Jurkat, Clone E6-1 (cell line): ENCODE results near the gene THOC7.

Source experiments
- DNase-seq: peaks from one replicate; pipeline ENCODE4 v3.0.0-alpha.2; 2011; ENCODE audit warnings: low read depth, low spot score
- H3K4me3 ChIP-seq: 2 replicates; pipeline ENCODE4 v1.5.1; 2011; ENCODE audit warnings: mild to moderate bottlenecking, low read length, control low read depth, moderate library complexity

Gene THOC7

DNA sequence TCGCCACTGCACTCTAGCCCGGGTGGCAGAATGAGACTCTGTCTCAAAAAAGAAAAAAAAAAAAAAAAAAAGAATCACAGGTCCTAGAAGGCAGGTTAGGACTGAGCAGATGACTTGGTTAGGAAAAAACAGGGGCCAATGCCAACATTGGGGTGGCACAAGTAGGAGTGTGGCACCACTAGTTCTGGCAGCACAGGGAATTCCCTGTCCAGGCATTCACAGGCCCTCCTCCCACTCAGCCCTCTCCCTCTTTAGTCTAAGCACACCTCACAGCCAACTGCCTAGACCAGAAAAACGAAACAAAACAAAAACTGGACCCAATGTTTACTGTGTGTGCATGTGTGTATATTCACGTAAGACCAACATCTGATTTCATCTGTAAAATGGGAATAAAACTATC lies 10.5 kb downstream of the THOC7 start:
- H3K4me3 ChIP-seq = no peak overlapping the region
- no peak for DNase-seq

DNA sequence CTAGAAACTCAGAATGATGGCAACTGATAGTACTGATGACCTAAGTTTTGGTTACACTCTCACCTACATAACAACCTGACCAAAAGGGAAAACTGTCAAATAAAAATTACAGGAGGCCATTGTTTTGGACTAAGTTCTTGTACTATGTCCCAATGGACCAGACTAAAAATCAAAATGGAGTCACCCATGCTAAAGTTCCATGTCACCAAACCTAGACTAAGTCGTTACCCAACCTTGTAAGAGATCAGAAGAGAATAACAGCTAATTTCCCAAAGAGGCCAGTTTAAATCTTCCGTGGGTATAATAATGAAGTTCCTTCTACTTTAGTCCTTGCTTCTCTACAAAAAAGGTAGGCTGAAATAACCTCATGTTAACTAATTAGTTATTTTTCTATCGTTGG lies 12.3 kb downstream of the THOC7 start:
- H3K4me3 ChIP-seq = no peak overlapping the region
- DNase-seq = no peak

DNA sequence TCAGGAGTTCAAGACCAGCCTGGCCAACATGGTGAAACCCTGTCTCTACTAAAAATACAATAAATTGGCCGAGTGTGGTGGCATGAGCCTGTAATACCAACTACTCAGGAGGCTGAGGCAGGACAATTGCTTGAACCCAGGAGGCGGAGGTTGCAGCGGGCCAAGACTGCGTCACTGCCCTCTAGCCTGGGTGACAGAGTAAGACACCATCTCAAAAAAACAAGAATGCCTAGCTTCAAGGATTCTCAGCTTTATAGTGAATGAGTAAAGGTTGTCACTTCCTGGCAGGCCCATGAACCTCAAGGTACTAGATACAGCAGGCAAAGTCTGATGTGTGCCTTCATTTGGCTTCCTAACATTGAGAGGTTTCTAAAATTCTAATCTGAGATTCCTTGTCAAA lies 14.4 kb downstream of the THOC7 start:
- no peak for DNase-seq
- no peak overlapping the region for H3K4me3 ChIP-seq

DNA sequence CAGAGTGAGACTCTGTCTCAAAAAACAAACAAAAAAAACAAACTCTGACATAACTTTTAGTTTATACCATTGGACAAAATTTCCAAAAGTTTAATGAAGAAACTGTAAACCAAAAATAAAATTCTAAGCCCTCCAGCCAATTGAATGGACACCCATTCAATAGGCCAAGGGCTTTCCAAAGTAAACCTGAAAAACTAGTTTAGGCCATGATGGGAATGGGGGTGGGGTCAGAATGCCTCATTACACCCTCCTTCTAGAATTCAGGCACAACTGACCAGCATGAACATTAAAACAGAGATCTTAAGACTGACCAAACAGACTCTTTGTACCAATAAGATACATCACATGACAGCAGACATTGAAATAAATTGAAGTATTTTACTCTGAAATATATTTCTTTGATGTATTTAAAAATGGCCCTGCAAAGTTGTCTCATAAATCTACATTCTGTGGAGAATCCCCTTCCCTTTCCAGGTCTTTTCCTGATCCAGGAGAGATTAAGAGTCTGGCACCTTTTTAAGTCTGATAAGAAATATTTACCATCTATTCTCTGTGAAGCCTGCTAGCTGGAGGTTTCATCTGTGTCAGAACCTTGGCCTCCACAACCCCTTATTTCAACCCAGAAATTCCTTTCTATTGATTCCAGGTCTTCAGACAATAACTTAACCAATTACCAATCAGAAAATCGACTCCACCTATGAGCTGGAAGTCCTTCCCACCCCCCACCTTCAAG lies 15.7 kb downstream of the THOC7 start:
- DNase-seq = no peak
- H3K4me3 ChIP-seq = no peak overlapping the region

DNA sequence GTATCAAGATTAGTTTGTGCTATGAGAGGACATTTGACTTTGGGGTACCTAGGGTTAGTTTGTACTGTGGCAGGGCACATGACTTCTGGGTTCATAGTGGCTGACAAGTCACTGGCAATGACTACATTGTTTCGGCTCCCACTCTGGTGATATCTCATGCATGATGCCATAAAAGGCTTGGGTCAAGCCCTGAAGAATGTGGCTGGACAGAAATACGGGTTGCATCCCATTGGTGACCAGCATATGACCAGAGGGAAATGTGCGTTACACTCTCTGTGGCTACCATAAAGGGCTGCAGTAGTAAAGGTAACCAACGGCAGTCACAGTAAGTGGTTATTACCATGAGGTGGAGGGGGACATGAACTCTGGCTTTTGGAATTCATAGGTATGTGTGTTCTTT lies 18.4 kb downstream of the THOC7 start:
- no peak for DNase-seq

DNA sequence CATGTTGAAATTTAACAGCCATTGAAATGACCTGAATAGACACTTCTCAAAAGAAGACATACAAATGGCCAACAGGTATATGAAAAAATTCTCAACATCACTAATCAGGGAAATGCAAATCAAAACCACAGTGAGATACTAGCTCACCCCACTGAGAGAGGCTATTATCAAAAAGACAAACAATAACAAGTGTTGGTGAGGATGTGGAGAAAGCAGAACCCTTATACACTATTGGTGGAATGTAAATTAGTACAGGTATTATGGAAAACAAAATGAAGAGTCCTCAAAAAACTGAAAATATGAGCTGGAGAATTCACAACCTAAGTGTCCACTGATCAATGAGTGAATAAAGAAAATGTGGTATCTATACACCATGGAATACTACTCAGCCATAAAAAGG lies 21.5 kb downstream of the THOC7 start:
- H3K4me3 ChIP-seq = no peak overlapping the region
- DNase-seq = no peak

More for the DNA sequence above, 18.4 kb downstream of the THOC7 start:
- H3K4me3 ChIP-seq = no peak overlapping the region

DNA sequence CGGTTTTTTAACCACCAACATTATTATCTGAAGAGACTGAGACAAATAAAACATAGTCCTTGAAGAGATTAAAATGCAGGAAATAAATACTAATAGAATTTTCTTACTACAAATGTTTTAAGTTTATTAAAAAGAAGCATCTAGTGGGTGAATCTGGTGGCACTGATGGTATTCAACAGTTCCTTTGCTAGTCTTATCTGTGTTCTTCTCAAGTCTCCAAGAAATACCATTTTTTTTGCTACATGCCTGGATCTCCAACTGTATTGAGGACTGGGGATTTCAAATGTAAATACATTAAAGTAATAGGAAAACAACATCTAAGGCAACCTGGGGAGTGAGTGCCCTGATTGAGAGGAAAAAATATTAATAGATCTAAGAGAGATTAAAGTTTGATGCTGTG lies 21.9 kb downstream of the THOC7 start:
- no peak for DNase-seq
- H3K4me3 ChIP-seq = no peak overlapping the region

DNA sequence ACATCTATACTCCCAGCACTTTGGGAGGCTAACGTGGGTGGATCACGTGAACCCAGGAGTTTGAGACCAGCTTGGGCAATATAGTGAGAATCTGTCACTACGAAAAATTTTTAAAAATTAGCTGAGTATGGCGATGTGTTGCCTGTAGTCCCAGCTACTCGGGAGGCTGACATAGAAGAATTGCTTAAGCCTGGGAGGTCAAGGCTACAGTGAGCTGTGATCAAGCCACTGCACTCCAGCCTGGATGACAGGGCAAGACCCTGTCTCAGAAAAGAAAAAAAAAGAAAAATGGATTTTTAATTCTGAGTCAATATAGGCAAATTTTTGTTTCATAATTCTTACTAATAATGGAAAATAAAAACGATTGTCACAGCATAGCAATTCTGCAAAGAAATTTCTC lies 31.2 kb downstream of the THOC7 start:
- no peak for DNase-seq
- no peak overlapping the region for H3K4me3 ChIP-seq

DNA sequence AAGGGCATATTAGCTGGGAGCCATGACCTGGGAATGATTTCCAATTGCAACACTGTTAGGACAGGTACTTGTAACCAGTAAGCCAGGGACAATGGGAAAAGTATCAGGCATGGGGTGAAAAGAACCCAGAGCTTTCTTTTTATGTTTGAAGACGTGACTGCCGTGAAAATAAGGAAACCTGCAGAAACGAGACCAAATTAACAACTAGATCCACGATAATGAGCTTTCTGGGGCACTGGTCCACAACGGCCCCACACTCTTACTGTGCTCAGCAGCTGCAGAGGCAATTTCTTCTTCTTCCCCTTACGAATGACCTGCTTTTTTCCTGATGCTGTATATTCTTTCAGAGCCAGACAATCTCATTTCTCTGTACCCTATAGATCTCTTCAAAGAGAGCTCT lies 33.1 kb downstream of the THOC7 start:
- no peak for DNase-seq
- H3K4me3 ChIP-seq = no peak overlapping the region

DNA sequence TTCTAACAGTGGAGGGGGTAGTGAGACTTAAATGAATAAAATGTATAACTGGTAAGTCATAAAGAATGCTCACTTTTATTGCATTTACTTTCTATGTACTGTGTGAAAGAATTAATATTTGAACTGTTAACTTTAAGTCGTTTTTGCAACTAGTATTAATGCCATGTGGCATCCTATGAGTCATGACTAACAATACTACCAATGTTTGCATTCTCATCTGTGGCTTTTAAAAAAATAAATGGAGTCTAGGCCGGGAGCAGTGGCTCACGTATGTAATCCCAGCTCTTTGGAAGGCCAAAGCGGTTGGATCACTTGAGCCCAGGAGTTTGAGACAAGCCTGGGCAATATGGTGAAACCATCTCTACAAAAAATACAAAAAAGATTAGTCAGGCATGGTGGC lies 39.3 kb downstream of the THOC7 start:
- no peak for DNase-seq
- H3K4me3 ChIP-seq = no peak overlapping the region

DNA sequence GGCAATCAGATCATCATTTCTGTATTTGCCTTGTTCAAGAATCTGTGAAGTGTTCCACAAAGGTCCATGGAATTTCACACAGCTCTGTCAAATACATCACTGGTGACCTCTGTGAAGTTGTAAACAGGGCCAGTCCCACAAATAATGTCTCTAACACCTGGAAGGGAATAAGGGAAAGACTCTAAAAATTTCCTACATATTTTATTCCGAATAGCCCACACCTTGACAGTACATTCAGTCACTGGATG lies 44.5 kb downstream of the THOC7 start, which contains the start of gene C3orf49:
Gene C3orf49, plus strand, starts transcription at position 149 of the 248 bp plus-strand sequence. CDS start 173 bp downstream, outside the sequence.
- H3K4me3 ChIP-seq = no peak within 1 kb of the TSS
- no peak for DNase-seq

DNA sequence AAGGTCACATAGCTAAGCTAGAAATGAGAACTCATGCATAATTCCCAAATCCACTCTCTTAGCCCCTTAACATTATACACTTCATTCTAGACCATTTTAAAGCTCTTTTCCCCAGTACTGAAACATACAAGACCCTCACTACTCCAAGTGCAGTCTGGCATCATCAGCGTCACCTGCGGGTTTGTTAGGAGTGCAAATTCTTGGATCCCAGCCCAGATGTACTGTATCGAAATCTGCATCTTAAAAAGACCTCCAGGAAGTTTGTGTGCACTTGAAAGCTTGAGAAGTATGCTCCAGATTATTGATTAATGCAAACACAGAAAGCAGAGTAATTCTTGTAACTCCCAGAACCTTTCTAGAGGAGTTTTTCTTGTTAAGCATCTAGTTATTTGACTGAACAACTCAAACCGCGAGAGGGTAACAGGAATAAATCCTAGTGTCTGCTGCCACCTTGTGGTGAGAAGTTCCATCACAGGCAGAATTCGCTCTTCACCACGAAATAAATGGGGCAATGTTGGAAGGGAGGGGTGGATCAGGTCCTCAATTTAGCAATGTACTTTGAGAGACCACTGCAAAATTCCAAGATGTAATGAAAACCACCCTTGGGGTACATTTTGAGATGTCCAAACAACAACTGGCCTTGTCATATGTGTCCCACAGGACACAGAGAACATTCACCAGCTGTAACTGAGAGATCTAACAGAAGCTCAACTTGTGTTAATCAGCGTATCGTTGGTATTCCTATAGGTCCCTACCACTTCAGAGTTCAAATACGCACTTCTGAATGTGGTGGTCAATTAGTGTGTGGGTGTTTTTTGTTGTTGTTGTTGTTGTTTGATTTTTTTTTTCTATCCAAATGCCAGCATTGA lies 45.1 kb downstream of the THOC7 start:
- peak; percentile 40 for DNase-seq

DNA sequence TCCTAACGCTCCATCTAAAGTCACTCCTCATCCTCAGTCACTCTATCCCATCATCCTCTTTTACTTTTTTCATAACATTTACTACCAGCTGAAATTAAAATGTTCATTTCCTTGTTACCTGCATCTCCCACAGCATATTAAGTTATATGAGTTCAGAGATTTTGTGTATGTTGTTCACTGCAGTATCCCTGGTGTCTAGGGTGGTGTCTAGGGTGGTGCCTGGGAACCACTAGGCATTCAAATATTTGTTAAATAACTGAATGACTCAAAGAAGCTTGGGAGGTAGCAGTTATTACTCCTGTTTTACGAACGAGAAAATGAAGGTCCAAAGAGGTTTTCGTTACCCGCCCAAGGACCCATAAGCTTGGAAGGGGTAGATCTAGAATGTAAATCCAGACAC lies 46.4 kb downstream of the THOC7 start:
- no peak overlapping the region for H3K4me3 ChIP-seq
- DNase-seq = no peak

More for the DNA sequence above, 45.1 kb downstream of the THOC7 start:
- no peak overlapping the region for H3K4me3 ChIP-seq

DNA sequence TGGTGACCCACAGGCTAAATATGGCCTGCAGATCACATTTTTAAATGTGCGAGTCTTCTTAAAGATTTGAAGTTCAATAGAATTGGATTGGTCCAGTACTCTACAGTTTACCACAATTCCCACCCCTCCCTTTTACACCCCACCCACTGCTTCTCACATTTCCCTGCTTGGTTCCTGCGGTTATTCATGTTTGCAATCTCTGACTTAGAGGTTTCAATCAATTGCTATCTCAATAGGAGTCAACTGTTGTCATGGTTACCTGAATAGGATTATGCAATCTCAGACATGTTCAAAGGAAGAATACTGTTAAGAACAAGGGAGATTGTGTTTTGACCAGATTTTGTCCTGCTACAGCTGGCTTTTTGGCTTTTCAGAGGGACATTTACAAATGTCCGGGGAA lies 49.4 kb downstream of the THOC7 start:
- DNase-seq = no peak
- no peak overlapping the region for H3K4me3 ChIP-seq

DNA sequence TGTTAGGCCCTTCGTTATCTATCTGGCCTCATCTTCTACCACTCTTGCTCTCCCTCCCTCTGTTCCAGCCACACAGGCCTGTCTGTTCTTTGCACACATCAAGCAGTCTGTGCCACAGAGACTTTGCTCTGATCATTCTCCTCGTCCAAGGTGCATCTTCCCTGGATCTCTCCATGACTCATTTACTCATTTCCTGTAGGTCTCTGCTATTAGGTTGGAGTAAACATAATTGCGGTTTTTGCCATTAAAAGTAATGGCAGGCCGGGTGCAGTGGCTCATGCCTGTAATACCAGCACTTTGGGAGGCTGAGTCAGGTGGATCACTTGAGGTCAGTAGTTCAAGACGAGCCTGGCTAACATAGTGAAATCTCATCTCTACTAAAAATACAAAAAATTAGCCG lies 54.0 kb downstream of the THOC7 start:
- no peak overlapping the region for H3K4me3 ChIP-seq
- DNase-seq = no peak

DNA sequence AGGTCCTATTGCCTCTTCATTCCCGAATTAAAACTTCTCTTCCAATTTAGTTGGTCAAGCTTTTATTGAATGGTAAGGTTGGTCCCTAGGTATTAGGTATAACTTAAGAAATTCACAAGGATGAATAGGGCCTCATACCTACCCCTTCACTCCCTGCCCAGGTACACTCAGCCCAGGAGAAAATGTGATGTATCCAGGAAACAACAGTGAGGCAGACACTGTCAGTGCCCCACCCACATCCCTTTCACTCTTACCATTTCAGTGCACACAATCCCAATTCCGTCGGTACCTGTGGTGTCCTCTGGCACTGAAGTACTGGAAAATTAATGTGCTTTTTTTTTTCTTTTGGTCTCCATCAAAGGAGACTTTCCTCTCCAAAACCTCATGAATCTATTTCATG lies 55.0 kb downstream of the THOC7 start:
- DNase-seq = no peak
- no peak overlapping the region for H3K4me3 ChIP-seq

DNA sequence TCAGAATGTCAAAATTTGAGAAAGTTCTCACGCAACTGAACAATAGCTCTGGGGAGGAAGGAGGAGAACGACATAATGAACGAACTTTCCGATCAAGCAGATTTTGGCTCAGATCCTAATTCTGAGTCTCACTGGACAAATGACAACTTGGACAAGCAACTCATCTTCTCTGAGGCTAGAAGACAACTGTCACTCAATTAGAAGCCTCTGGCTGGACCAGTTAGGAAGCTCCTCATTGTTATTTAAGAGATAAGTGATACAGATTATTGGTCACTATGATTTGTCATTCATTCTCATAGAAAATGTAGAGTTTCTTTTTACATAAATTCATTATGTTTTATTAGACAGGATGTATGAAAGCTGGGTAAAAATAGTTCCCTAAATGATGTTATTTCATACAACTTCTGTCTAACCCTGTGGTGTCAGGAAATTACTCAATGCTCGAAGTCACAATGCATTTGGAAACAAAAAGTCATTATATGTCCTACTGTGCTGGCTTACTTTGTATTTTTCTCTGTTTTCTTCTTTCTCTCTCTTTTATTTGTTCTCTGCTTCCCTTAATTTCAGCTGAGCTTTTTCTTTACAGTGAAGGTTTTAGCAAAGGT lies 55.5 kb downstream of the THOC7 start:
- no peak for DNase-seq

DNA sequence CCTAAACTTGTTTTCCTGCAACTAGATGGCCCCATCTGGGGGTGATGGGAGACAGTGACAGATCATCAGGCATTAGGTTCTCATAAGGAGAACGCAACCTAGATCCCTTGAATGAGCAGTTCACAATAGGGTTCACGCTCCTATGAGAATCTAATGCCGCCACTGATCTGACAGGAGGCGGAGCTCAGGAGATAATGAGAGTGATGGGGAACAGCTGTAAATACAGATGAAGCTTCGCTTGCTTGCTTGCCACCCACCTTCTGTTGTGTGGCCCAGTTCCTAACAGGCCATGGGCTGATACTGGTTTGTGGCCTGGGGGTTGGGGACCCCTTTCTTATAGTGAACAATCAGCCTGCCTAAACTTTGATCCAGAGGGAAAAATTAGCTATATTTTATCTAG lies 59.7 kb downstream of the THOC7 start:
- no peak overlapping the region for H3K4me3 ChIP-seq
- DNase-seq = no peak

More for the DNA sequence above, 55.5 kb downstream of the THOC7 start:
- H3K4me3 ChIP-seq = no peak overlapping the region

DNA sequence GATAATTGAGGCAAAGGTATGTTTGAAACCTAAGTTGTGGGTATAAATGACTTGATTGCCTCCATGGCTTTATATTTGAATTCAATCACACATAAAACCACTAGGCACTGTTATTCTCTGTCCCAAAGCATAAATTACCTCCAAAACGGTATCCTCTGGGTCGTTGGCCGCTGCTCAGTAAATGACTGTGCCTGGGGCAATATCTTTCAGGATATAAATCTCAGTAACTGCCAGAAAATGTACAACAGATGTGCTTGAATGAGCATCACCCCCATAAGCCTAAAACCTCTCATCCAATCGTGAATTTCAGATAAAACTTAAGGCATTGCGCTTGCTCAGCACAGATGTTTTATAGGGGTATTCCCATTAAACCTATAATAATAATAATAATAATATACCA lies 63.5 kb downstream of the THOC7 start:
- no peak for DNase-seq

DNA sequence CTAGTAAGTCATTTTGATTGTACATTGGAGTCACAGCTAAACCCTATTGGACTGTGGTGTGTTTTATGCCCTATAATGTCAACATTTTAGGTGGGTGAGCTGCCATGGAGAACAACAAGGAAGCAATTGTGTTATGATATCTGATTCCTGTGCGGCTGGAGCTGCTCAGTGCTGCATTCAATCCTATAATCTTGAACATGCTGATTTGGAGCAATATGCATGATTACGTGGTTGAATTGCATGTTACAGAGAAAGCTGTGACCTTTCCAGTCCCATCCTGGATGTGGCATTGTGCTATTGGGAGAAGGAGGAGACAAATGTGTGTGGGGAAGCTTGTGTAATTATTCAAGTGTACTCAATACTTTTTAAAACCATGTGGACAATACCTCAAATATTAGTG lies 64.7 kb downstream of the THOC7 start:
- H3K4me3 ChIP-seq = no peak overlapping the region
- no peak for DNase-seq

More for the DNA sequence above, 63.5 kb downstream of the THOC7 start:
- no peak overlapping the region for H3K4me3 ChIP-seq
